GM19372 (cell line): Measurements from ENCODE around the gene MRPL33.
A peak's percentile ranks its signal among the peaks of the same experiment; 100 is the strongest.

ENCODE experiments used
- ATAC-seq: cut with Tn5 transposase; IDR thresholded peaks from one replicate; pipeline ENCODE4 v1.9.1; 2021; ENCODE audit warnings: mild to moderate bottlenecking, low read depth, moderate library complexity; ENCODE audit not compliant: unreplicated experiment

MRPL33 gene

DNA sequence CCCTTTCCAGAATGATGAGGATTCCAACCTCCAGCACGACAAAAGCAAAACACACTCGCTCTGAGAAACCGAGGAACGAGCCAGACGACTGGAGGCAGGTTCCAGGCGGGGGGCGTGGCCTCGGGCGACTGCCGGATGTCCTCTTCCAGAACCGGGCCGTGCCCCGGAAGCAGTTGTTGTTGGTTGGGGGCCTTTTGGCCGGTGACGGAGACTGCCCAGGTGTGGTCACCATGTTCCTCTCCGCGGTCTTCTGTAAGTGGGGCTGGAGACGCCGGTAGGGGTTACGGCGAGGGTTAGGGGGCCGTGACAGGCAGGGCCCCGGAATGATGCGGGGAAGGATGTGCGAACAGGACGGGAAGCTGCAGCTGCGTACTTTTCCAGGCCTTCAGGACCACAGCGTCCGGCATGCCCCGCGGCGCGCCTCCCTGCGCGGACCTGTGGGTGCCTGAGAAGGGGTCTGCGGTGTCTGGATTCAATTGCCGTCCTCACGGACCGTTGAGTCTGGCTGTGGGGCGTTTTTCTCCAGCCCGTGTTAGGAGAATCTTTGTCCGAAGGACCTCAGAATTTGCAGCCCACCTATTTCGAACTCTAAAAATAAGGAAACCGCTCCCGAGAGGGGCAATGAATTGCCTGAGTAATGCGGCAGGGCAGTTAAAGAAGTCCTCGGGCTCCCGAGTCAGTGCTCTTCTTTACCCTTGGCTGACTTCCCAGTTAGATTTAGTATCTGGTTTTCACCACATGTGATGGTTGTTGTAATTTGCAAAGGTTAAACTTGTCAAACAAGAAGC, at the start of gene MRPL33:
TSS of gene MRPL33 (plus strand) at position 172 of the 788 bp plus-strand sequence. CDS start at position 231, 59 bp downstream.
- peak; percentile 95 for ATAC-seq

DNA sequence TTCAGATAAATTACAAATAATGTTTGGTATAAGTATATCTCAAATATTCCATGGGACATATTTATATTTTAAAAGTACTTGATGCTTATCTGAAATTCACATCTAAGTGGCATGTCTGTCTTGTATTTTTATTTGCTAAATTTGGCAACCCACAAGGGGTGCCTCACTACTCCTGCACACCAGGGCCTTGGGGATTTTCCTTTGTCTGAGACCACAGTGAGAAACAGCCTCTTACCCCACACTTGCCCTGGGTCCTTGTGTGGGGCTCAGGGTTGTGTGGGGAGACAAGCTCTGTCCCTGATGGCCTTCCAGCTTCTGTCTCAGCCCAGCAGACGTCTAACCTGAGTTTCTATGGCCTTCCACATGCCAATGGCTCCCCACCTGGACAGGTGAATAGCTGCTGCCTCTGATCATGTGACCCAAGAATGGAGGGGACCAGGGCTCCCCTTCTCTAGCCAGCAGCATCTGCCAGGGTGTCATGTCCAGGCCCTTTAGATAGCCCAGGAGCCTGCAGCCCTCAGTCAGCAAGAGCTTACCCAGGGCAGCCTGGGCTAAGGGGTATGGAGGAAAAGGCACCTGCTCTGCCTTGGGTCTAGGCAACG, 49.5 kb upstream of the MRPL33 start:
- no peak for ATAC-seq

DNA sequence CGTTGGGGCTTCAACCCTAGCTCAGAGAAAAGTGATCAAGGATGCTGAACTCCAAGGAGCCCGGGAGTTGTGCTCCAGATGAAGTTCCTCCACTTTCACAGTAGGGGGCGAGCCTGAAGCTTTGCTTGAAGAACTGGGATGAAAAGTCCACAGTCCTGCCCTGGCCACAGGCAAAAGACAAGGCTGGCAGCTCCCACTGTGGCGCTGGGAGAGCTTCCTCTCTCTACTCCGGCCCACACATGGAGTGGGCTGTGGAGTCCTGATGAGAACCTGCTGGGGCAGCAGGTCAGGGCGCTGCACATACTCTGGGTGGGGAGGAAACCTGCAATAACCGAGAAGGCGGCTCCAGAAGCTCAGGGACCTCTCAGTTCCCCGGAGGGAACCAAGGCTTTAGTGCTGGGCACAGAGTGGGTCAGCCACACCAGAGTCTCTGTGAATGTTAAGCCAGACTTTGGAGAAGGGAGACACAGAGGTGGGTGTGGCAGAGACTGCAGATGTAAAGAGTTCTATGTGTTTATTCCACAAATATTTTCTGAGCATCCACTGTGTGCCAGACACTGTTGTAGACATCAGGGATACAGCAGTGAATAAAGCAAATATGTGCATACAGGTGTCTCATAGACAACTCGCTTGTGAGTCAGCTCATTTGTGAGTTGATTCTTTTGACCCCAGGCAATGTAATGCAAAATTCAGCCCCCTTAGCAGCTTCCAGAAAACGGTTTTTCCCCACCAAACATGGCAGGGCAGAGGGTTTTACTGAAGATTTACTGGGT, 48.0 kb upstream of the MRPL33 start:
- no peak for ATAC-seq

DNA sequence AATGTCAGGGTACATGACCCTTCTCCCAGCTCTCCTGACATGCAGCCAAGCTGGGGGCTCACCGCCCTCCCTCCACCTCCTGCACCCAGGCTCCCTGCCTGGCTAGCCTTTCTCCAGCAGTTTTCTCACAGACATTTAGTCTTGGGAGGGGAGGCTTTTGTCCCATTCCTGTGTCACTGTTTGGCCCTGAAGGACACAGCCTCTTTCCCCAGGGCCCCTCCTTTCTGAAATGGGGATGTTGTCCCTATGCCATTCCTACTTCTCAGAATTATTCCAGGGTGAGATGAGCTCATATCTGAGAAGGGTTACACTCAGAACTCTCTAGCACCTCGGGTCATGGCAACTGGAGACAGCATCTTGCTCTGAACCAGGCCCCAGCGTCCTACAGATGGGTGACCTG, 47.3 kb upstream of the MRPL33 start:
- no peak for ATAC-seq

DNA sequence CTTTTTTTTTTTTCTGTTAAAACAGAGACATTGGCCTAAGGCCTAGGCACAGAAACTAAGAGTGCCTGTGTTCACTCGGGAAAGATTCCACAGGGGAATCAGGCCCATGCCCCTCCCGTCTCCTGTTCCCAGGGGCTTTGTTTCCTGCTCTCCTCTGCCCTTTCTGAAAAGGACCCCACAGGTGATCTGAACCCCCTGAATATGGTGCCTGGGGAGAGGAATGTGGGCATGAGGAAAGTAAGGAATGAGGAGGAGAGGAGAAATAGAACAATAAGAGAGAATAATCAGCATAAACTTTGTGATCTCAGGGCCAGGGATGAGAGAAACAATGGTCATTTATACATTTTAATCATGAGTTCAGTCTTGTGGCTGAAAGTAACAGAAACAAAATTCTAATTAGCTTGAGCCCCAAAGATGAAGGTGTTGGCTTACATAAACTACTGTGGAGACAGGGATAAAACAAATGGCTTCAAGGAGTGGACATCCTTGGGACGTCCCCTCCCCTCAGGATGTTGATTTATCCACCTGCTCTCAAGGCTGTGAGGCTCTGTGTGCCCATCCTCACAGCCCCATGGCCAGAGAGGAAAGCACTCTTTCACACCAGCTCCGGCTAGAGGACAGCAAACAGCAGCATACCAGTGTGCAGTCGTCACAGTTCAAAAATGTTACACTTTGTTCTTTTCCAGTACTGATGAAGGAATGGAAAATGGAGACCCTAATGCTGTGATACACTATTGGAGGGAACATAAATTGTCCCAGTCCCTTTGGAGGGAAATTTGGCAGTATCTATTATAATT, 46.4 kb upstream of the MRPL33 start:
- no peak for ATAC-seq

DNA sequence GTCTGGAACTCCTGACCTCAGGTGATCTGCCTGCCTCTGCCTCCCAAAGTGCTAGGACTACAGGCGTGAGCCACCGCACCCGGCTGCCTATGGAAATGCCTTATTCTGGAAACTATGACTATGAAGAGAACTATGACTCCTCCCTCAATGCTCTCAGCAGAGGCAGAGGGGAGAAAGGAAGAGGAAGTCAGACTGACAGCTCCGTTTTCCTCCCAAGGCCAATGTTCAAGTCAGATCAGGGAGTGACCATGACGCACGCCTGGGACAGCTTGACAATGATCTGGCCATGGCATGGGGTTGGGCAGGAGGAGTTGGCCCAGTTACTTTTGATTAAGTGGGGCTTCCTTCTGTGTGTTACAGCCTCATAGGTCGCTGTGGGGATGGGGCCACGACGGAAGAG, 44.3 kb upstream of the MRPL33 start:
- no peak for ATAC-seq

DNA sequence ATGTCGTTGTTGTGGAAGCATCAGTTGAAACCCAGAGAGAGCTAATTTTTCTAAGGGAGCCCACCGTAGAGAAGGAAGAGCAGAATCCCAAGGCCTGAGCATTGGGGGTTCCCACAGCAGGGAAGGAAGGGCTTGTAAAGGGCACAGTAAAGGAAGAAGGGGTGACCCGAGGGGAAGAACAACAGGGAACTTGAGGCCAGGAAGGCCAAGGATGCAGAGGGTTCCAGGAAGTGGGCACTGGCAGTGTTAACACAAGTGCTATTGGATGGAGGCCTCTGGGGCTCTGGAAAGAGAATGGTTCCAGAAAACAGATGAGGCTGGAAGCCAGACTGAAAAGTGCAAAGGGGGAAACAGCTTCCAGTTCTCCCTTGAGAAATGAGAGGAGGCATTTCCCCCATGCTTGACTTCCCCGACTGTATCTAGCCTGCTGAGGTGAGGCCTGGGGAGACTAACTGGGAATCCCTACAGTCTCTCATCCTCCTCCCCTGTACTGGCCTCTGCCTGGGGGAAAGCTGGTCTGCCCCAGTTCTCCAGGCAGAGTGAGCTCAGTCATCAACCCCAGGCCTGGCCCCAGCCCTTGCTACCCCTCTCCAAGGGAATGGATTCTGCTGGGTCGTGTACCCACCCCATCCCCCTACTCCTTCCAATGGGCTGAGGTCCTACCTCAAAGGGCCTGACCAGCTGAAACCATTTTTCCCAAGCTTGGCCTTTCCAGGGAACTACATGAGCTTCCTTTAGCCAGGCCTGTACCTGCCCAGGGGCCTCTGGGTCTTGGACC, 43.2 kb upstream of the MRPL33 start:
- no peak for ATAC-seq

DNA sequence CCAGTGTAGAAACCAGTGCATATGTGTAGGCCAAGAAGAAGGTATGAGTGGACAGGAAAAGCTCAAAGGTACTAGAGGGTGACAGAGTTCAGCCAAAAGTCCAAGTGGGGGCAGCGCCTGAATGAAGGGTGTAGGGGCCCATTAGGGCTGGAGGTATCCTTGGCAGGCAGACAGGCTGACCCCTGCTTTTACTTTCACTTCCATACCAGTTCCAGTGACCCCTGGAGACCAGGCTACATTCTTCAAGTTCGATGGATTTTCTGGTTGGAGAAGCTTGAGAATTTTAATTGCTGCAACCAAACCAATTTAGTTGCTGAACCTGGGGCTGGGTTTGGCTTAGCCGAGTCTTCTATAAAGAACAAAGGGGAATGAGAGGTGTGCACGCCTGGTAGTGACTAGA, 42.3 kb upstream of the MRPL33 start:
- ATAC-seq: no peak

DNA sequence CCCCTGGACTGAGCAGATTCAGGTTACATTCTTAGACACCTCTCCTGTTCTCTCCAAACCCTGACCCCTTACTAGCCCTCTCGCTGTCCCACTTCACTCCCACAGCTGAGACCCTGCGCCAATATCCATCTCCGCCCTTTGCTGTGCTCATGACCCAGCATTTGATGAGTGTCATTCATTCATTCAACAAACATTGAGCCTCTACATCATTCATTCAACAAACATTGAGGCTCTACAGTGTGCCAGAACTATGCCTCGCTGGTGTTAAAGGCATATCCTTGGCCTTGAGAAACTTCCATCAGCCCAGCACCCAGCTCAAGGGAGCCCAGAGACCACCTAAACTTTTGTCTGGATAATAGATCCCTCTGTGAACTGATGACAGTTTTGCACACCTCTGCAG, 41.9 kb upstream of the MRPL33 start:
- no peak for ATAC-seq

DNA sequence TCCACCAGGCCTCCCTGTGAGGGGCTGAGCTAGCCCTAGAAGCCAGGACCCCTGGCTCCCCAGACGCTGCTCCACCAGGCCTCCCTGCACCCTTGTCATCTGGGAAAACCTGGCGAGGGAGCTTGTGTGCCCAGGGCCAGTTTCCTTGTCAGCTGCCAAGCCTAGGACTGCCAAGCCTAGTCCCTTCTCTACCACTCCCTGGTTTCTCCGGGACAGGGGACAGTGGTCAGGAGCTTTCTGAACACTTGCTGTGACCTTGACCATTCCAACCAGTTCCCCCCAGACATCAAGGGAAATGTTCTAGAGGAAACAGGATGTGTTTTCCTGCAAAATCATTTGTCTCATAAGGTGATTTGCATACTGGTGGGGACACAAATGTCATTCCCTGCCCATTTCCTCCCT, 41.3 kb upstream of the MRPL33 start:
- ATAC-seq: no peak

DNA sequence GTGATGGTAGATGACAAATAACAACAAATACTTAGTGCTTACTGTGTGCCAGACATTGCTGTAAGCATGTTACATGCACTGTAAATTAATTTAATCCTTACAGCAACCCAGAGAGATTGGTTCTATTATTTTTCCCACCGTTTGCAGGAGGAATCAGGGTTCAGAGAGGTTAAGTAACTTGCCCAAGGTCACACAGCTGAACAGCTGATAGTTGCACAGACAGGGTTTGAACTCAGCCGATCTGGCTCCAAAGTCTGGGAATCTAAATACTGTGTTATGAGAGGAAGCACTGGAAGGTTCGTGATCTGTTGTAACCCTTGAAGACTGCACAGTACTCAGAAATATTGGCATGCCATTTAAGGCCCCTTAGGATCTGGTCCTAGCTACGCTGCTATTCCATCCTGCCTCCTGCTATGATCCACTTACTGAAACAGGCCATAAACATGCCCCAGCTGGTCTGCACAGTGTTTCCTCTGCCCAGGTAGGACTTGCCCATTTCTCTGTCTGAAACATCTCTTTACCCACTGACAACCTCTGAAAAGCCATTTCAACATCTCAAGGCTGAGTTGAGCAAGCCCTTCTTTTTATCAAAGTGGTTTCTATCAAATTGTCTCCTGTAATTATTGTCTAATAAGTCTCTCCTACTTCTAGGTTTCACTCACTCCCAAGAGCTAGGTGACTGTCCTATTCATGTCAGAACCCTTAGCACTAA, 40.4 kb upstream of the MRPL33 start:
- no peak for ATAC-seq

DNA sequence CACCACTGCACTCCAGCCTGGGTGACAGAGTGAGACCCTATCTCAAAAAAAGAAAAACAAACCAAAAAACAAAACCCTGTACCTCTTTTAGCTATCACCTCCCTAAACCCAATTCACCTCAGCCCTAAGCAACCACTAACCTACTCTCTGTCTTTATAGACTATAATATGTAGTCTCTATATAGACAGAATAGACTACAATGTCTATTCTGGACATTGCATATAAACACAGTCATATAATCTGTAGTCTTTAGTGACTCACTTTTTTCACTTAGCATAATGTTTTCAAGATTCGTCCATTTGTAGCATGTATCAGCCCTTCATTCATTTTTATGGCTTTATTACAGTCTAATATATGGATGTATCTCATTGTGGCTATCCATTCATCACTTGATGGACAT, 37.2 kb upstream of the MRPL33 start:
- no peak for ATAC-seq

DNA sequence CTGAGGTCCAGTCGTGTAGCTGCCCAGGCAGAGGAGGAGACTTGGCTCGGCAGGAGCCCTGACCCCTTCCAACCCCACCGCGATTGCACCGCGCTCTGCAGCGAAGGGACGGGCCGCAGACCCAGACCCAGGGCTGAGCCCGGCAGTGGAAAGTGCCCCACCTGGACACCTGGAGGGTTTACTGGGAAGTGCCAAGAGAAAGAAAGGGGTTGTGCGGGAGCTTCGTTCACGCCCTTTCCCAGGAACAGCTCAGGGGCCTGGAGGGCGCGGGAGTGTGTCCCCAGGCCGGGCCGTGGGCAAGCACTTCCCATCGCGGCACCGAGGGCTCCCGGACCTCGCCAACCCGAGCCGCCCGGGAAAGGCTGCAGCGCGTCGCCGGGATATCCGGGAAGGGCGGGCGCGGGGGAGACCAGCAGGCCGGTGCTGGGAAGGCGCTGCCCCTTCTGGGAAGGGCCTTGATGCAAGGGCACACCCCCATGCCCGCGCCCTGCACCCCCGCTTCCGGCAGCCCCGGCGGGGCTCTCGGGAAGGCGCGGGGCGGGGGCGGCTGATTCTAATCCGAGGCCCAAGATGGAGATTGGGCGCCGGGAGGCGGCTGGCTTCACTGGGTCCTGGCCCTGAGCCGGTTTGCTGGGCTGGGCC, 36.1 kb upstream of the MRPL33 start:
- ATAC-seq: no peak

DNA sequence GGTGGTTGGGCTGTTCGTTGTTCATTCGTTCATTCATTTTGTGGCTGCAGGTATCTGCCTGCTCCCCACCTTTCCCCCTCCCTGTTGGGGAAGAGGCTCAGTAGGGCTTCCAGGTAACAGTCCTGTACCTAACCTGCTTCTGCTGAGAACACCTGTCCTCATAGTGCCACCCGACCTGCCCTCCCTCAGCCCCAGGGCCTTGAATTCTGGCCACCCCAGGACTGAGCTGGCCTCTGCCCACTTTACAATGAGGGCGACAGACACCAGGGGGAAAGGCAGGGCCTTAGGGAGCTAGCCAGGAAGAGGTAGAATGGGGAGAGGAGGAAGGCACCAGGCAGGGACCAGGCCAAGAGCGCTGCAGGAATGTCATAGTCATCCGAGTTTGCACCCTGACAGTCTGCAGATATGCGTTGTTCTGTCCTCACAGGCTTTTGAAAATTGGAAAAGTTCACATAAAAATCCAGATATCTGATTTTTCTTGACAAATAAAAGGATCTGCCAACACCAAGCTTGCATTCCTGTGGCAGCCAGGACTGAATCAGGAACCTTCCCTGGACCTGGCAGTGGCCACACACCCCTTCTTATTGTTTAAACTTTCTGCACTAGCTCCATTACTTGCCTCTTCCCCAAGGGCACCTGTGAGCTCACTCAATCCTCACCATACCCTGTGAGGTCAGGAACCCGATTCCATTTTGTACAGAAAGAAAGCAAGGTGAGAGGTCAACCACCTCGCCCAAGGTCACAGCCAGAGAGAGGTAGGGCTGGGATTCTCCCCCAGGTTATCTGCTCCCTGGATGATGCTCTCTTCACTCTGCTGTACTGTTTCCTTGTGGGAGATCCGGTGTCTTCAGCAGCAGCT, 35.3 kb upstream of the MRPL33 start:
- no peak for ATAC-seq

DNA sequence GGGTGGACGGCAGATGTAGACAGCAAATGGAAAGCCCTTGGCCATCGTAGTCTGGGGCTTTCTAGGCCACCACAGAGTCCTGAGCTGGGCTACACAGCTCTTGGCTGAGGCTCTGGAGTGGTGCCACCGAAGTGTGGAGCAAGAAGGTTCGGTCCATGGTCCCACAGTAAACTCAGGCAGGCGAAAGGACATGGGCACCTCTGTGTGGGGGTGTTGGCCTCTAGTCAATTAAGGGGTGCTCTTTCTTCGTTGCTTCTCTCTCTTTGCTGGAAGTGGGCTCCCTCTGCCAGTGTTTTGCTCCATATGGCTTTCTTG, 34.7 kb upstream of the MRPL33 start:
- no peak for ATAC-seq

DNA sequence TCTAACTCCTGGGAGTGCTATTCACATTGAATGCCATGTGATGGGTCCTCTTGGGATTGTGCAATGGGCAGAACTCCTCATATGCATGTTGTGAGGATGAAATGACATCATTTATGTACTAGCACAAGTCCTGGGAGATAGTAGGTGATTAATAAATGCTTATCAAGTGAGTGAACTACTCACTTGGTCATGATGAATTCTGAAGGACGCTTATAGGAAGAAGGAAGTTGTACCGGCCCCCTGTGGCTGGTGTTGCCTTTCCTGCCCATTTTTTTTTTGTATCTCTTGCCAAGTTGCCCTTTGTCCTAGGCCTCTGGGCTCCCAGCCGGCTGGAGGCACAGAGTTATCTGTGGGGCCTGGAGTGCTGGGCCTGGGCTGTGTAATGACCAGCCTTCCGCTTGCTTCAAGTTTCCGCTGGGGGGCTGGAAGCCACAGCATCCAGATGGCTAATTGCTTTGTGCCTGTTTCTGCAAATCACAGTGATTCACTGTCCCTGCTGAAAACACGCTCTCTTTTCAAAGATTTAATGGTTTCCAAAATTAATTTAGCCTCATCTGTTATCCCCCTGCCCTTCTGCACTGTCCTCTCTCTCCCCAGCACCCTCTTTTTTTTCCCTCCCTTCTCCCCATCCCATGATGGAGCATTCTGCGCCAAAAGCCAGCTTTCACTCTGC, 33.7 kb upstream of the MRPL33 start:
- no peak for ATAC-seq

DNA sequence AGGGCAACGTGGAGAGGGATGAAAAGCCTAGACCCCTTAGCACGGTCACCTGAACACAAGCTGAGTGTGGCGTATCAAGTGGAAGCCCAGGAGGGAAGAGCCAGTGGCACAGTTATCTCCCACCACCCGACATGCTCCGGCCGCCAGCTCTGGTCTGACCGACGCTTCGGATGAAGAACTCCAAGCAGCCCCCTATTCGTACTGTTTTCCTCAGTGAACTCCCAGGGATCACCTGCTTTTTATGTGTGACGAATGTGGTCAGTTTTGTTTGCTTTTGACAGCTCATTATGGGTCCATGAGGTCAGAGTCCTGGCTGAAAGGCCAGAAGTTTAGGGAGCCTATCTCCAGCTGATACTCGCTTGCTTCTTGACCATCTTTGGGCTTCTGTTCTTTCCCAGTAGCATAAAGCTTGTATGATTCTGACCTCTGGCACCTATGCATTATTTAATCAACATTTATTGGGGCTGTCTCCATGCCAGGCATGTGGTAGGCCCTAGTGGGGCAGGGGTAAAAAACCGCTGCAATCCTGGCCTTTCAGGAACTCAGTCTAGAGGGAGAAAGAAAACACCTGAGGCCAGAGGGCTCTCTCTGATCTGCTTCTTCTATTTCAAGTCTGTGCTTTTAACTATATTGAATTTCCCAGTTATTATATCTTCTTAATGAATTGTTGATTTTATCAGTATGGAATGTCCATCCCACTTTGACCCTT, 33.0 kb upstream of the MRPL33 start:
- no peak for ATAC-seq
